GM18526 (cell line): ENCODE data around the gene CHI3L1.

Experiments
- POLR2A ChIP-seq: IDR thresholded peaks from 3 replicates; pipeline ENCODE4 v1.6.1; 2011; ENCODE audit not compliant: insufficient read length; ENCODE audit errors: extremely low read depth

Gene CHI3L1

GRCh38 chr1:203188686-203189232 is 2.3 kb upstream of the CHI3L1 start:
- TF ChIP-seq POLR2A, result no peak

GRCh38 chr1:203187689-203188264 is 1.3 kb upstream of the CHI3L1 start:
- no peak for TF ChIP-seq POLR2A

- TF ChIP-seq POLR2A, result no peak
Measured at GRCh38 chr1:203187304-203187685, 791 bp upstream of the CHI3L1 start.

- TF ChIP-seq POLR2A, result no peak
Measured at GRCh38 chr1:203186091-203186445, 436 bp downstream of the CHI3L1 start.

- TF ChIP-seq POLR2A, result no peak
Measured at GRCh38 chr1:203185585-203185984, 919 bp downstream of the CHI3L1 start.

- no peak for TF ChIP-seq POLR2A
Measured at GRCh38 chr1:203185061-203185461, 1.4 kb downstream of the CHI3L1 start.

- TF ChIP-seq POLR2A, result no peak
Measured at GRCh38 chr1:203184467-203184866, 2.0 kb downstream of the CHI3L1 start.

- no peak for TF ChIP-seq POLR2A
Measured at GRCh38 chr1:203183828-203184227, 2.7 kb downstream of the CHI3L1 start.

- no peak for TF ChIP-seq POLR2A
Measured at GRCh38 chr1:203182387-203182953, 4.0 kb downstream of the CHI3L1 start.

- no peak for TF ChIP-seq POLR2A
Measured at GRCh38 chr1:203181586-203182386, 4.7 kb downstream of the CHI3L1 start.

GRCh38 chr1:203180611-203181330 is 5.7 kb downstream of the CHI3L1 start:
- no peak for TF ChIP-seq POLR2A

GRCh38 chr1:203179667-203180005 is 6.9 kb downstream of the CHI3L1 start:
- no peak for TF ChIP-seq POLR2A

GRCh38 chr1:203178821-203179666 is 7.5 kb downstream of the CHI3L1 start:
- no peak for TF ChIP-seq POLR2A

- TF ChIP-seq POLR2A, result no peak
Measured at GRCh38 chr1:203178083-203178482, 8.4 kb downstream of the CHI3L1 start.
